HepG2 (cell line): ENCODE measurements around the gene ADRM1. TPM values are rescaled to one million over a fixed set of nuclear protein-coding genes. Genes with fewer than 3 reads are reported as not detected.

Experiments used
- ATAC-seq: fragments of 200-7000 bp; cut with Tn5 transposase; 3 replicates; pipeline ENCODE4 v1.9.1; 2020; ENCODE audit warnings: mild to moderate bottlenecking, moderate library complexity
- BruUV-seq: library from RNA; stranded (reverse); fragments of 400-500 nt; replicated peaks from 2 replicates; lab custom pipeline; 2021; lab: Mats Ljungman, UMichigan
- CTCF ChIA-PET: fragments of 300-600 bp; formaldehyde crosslinking; extraction: SDS; loops from one replicate; lab custom pipeline; 2021; ENCODE audit warnings: low total read pairs, inconsistent platforms, low intra/inter-chr PET ratio; lab: Yijun Ruan, JAX
- POLR2A ChIA-PET: fragments of 350-600 bp; sonication (Branson Sonifier 250); formaldehyde crosslinking; loops from one replicate; lab custom pipeline; 2020; ENCODE audit warnings: antibody characterized with exemption, inconsistent platforms; lab: Yijun Ruan, JAX
- DNase-seq: peaks from one replicate; pipeline ENCODE4 v3.0.0-alpha.2; 2015; ENCODE audit warnings: low spot score
- FAIRE-seq: peaks from 3 replicates; lab custom pipeline; 2011; peaks lifted over from hg19 to GRCh38; lab: Jason Lieb, UNC
- H2AFZ ChIP-seq: one replicate; pipeline ENCODE4 v1.6.1; 2011; ENCODE audit warnings: low read length, inconsistent platforms
- H3K27ac ChIP-seq: fragments of 300-600 bp; 3 replicates; pipeline ENCODE4 v1.8.0; 2011; ENCODE audit warnings: mixed run types, mild to moderate bottlenecking, mixed read lengths, low read length, inconsistent platforms; ENCODE audit not compliant: insufficient read depth; ENCODE audit errors: extremely low read length
- H3K27me3 ChIP-seq, 2 experiments: fragments of 200-600 bp in 1 of 2; 2 replicates in 1 of 2; 3 replicates in 1 of 2; pipeline versions ENCODE4 v1.6.0 to v1.8.0; 2011; ENCODE audit warnings: low read length in 2 of 2, mild to moderate bottlenecking in 2 of 2, moderate library complexity in 2 of 2, inconsistent platforms in 1 of 2; ENCODE audit not compliant: insufficient read depth in 2 of 2, control insufficient read depth in 1 of 2
- H3K36me3 ChIP-seq, 2 experiments: fragments of 200-600 bp in 1 of 2; replicated peaks in 1 of 2; 2 replicates in 1 of 2; 3 replicates in 1 of 2; pipeline versions ENCODE4 v1.5.1 to v1.8.0; 2011; ENCODE audit warnings: low read length in 2 of 2, inconsistent platforms in 1 of 2; ENCODE audit not compliant: insufficient read depth in 2 of 2, control insufficient read depth in 1 of 2
- H3K4me1 ChIP-seq: 2 replicates; pipeline ENCODE4 v1.5.1; 2012; ENCODE audit warnings: low read length, inconsistent platforms; ENCODE audit not compliant: insufficient read depth
- H3K4me2 ChIP-seq: 2 replicates; pipeline ENCODE4 v1.6.0; 2011; ENCODE audit warnings: low read depth, low read length, inconsistent platforms
- H3K4me3 ChIP-seq, 3 experiments: fragments of 200-600 bp in 1 of 3; sonication (generic), shearing (Covaris generic) in 1 of 3; replicated peaks in 1 of 3; 2 replicates each; pipeline ENCODE4 v1.5.1; 2011 to 2016; ENCODE audit warnings: low read length in 3 of 3, inconsistent platforms in 2 of 3, low read depth in 2 of 3, mild to moderate bottlenecking in 2 of 3, control low read depth in 1 of 3, mixed read lengths in 1 of 3; ENCODE audit not compliant: insufficient read depth in 1 of 3
- H3K79me2 ChIP-seq: one replicate; pipeline ENCODE4 v1.6.1; 2011; ENCODE audit warnings: low read length, inconsistent platforms; ENCODE audit not compliant: insufficient read depth
- H3K9ac ChIP-seq: 2 replicates; pipeline ENCODE4 v1.6.0; 2011; ENCODE audit warnings: mild to moderate bottlenecking, low read depth, low read length, inconsistent platforms; ENCODE audit not compliant: insufficient read depth
- H3K9me3 ChIP-seq: 2 replicates; pipeline ENCODE4 v1.5.1; 2012; ENCODE audit warnings: mild to moderate bottlenecking, low read length
- H4K20me1 ChIP-seq: 2 replicates; pipeline ENCODE4 v1.6.0; 2011; ENCODE audit warnings: inconsistent platforms, mild to moderate bottlenecking, low read length, moderate library complexity; ENCODE audit not compliant: insufficient read depth
- FOXA3 ChIP-seq: IDR thresholded peaks from 2 replicates; pipeline ENCODE4 v1.6.1; 2016; ENCODE audit warnings: missing genetic modification reagents, missing compliant biosample characterization
- MEIS1 ChIP-seq: sonication (generic); formaldehyde crosslinking; IDR thresholded peaks from 2 replicates; pipeline ENCODE4 v1.9.0; 2021; ENCODE audit warnings: mild to moderate bottlenecking, missing genetic modification reagents, moderate library complexity, borderline replicate concordance
- MXI1 ChIP-seq: IDR thresholded peaks from 3 replicates; pipeline ENCODE4 v1.6.1; 2012; ENCODE audit warnings: low read depth, low read length, inconsistent platforms, borderline replicate concordance
- NCOA2 ChIP-seq: sonication (generic); formaldehyde crosslinking; IDR thresholded peaks from 2 replicates; pipeline ENCODE4 v1.8.0; 2022; ENCODE audit warnings: inconsistent platforms
- NFE2L1 ChIP-seq: sonication (generic); formaldehyde crosslinking; IDR thresholded peaks from 2 replicates; pipeline ENCODE4 v1.4.0; 2020; ENCODE audit warnings: missing genetic modification reagents, mild to moderate bottlenecking, borderline replicate concordance
- POLR2A ChIP-seq, 2 experiments: IDR thresholded peaks; 2 replicates each; pipeline ENCODE4 v1.6.1; 2011; ENCODE audit warnings: low read depth in 2 of 2, low read length in 2 of 2, mild to moderate bottlenecking in 1 of 2, moderate library complexity in 1 of 2; ENCODE audit not compliant: insufficient read depth in 1 of 2
- SIN3A ChIP-seq: IDR thresholded peaks from 2 replicates; pipeline ENCODE4 v1.6.1; 2011; ENCODE audit warnings: low read depth, mild to moderate bottlenecking, control low read depth, low read length, borderline replicate concordance
- TRIM24 ChIP-seq: sonication (generic); formaldehyde crosslinking; IDR thresholded peaks from 2 replicates; pipeline ENCODE4 v1.8.0; 2022; ENCODE audit warnings: mild to moderate bottlenecking, missing genetic modification reagents
- ZNF10 ChIP-seq: sonication (generic); formaldehyde crosslinking; IDR thresholded peaks from 2 replicates; pipeline ENCODE4 v1.4.0; 2020; ENCODE audit warnings: mild to moderate bottlenecking, low read depth, missing genetic modification reagents, borderline replicate concordance
- ZNF251 ChIP-seq: sonication (generic); formaldehyde crosslinking; IDR thresholded peaks from 2 replicates; pipeline ENCODE4 v1.9.0; 2021; ENCODE audit warnings: mild to moderate bottlenecking, missing genetic modification reagents
- ZNF430 ChIP-seq: sonication (generic); formaldehyde crosslinking; IDR thresholded peaks from 2 replicates; pipeline ENCODE4 v1.9.0; 2021; ENCODE audit warnings: mild to moderate bottlenecking, missing genetic modification reagents
- ZNF563 ChIP-seq: sonication (generic); formaldehyde crosslinking; IDR thresholded peaks from 2 replicates; pipeline ENCODE4 v1.8.0; 2022; ENCODE audit warnings: mild to moderate bottlenecking, moderate library complexity, missing genetic modification reagents
- WGBS: methylation state at CpG from one replicate; pipeline ENCODE4 v1.1.6; 2017; ENCODE audit warnings: low lambda C conversion rate; 5-methylcytosine and 5-hydroxymethylcytosine counted together
- in situ Hi-C: cut with HindIII; loops from 2 replicates; pipeline ENCODE4 v1.10.0; 2017; ENCODE audit warnings: low pct_unique_long_range_greater_than_20kb; ENCODE audit not compliant: extremely low pct_ligation_motif_present
- intact Hi-C: fragments of 100-400 bp; cut with micrococcal nuclease; formaldehyde crosslinking; loops from one replicate; pipeline ENCODE4 v1.10.0; 2022; ENCODE audit not compliant: unreplicated experiment
- polyA plus RNA-seq, 8 experiments: library from polyadenylated mRNA; depleted of rRNA in 3 of 8; stranded (reverse) in 7 of 8; unstranded in 1 of 8; fragments of >200 nt; fragmentation: Illumina TruSeq in 4 of 8; extraction: Trizol in 4 of 8; gene quantifications; 2 replicates each; pipeline versions ENCODE4 v1.2.1 to v1.2.3, GENCODE V29; 2011 to 2016; ENCODE audit warnings: low read depth in 4 of 8, missing spikeins in 1 of 8, mixed read lengths in 1 of 8; ENCODE audit not compliant: insufficient read depth in 1 of 8
- total RNA-seq, 5 experiments: library from RNA; depleted of rRNA; stranded (reverse); fragments of >200 nt; fragmentation: Illumina TruSeq; extraction: Trizol; gene quantifications; 2 replicates each; pipeline ENCODE4 v1.2.3, GENCODE V29; 2016; ENCODE audit warnings: low read depth in 1 of 5
- TF ChIP-seq, protein P1 (sequence below), 2 experiments: fragments of 450-650 bp in 1 of 2; sonication (generic) in 1 of 2; formaldehyde crosslinking; IDR thresholded peaks; 2 replicates each; pipeline versions ENCODE4 v1.5.0 to v1.8.0; 2020 to 2022; ENCODE audit warnings: mild to moderate bottlenecking in 1 of 2, missing genetic modification reagents in 1 of 2
- TF ChIP-seq, protein P2 (sequence below): sonication (generic); formaldehyde crosslinking; IDR thresholded peaks from 2 replicates; pipeline ENCODE4 v1.5.0; 2020; ENCODE audit warnings: mild to moderate bottlenecking, low read depth, missing genetic modification reagents, borderline replicate concordance
- TF ChIP-seq, protein P3 (sequence below): sonication (generic); formaldehyde crosslinking; IDR thresholded peaks from 2 replicates; pipeline ENCODE4 v1.4.0; 2020; ENCODE audit warnings: mild to moderate bottlenecking, missing genetic modification reagents

Gene ADRM1
- total and polyA plus RNA-seq, 2 of the 13 experiments (the other 11 are each of a cell fraction or from before 2014, with no cell fraction given): 92.9 to 154 TPM

DNA sequence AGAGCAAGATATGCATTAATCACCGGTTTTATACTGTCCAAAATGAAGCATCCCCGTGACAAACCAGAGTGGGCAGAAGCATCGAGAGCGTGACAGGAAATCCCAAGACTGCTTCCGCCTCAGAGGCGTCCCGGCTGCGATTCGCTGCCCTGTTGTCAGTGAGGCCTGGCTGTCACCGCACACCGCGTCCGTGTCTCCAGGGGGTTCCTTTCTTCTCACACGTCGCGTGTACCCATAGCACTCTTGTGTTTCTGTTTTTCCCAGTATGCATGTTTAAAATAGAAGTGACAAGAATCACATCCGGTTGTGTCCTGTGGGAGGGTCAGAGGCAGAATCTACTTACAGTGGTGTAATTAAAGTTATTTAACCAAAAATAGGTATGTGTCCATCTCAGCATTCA, 8.3 kb upstream of the ADRM1 start:
- intact Hi-C loops (no loop called here), in situ Hi-C loops (no loop called here)
- FAIRE-seq (no peak), DNase-seq (no peak), ATAC-seq (no peak)
- Histone ChIP-seq H2AFZ (no peak overlapping the region), H4K20me1 (no peaks in the 10 kb centered on the region), H3K27ac (no peak overlapping the region), H3K79me2 (no peaks in the 10 kb centered on the region), H3K9me3 (no peaks in the 10 kb centered on the region), H3K4me1 (peaks cover 18% of the 10 kb centered on the region), H3K4me2 (no peak overlapping the region), H3K4me3 (no peak overlapping the region), H3K27me3 (no peaks in the 10 kb centered on the region), H3K36me3 (peaks cover 30 to 45% of the 10 kb centered on the region in 2 experiments), H3K9ac (no peak overlapping the region)
- ChIA-PET POLR2A (no interaction called here), CTCF (no interaction called here)
- TSS peak; percentile 62 for BruUV-seq
- TF ChIP-seq NFE2L1 (CRISPR knock-in tag): no peak
- no peak for TF ChIP-seq FOXA3 (CRISPR knock-in tag)
- TF ChIP-seq POLR2A (IDR thresholded peaks at IDR 0.05; ENCODE audit: insufficient read depth in 1 of 2, low read depth in 2 of 2, low read length in 2 of 2): no peak
- TF ChIP-seq, protein P1, sequence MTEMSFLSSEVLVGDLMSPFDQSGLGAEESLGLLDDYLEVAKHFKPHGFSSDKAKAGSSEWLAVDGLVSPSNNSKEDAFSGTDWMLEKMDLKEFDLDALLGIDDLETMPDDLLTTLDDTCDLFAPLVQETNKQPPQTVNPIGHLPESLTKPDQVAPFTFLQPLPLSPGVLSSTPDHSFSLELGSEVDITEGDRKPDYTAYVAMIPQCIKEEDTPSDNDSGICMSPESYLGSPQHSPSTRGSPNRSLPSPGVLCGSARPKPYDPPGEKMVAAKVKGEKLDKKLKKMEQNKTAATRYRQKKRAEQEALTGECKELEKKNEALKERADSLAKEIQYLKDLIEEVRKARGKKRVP (CRISPR knock-in tag; IDR thresholded peaks at IDR 0.05): no peak
- no peak for TF ChIP-seq ZNF10 (CRISPR knock-in tag)
- TF ChIP-seq, protein P2, sequence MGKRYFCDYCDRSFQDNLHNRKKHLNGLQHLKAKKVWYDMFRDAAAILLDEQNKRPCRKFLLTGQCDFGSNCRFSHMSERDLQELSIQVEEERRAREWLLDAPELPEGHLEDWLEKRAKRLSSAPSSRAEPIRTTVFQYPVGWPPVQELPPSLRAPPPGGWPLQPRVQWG (CRISPR knock-in tag): no peak
- TF ChIP-seq TRIM24 (CRISPR knock-in tag): no peak
- TF ChIP-seq MEIS1: no peak
- no peak for TF ChIP-seq NCOA2 (CRISPR knock-in tag)
- TF ChIP-seq ZNF430 (CRISPR knock-in tag): no peak
- TF ChIP-seq SIN3A: no peak
- no peak for TF ChIP-seq ZNF251 (CRISPR knock-in tag)
- no peak for TF ChIP-seq MXI1
- TF ChIP-seq, protein P3, sequence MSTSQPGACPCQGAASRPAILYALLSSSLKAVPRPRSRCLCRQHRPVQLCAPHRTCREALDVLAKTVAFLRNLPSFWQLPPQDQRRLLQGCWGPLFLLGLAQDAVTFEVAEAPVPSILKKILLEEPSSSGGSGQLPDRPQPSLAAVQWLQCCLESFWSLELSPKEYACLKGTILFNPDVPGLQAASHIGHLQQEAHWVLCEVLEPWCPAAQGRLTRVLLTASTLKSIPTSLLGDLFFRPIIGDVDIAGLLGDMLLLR (CRISPR knock-in tag): no peak
- no peak for TF ChIP-seq ZNF563 (CRISPR knock-in tag)
- 97% methylated on average over 17 of the region's 17 CpGs for WGBS
